GM19238 (cell line): ENCODE data around the gene PRKN.

ENCODE experiments used
- DNase-seq: peaks from one replicate; pipeline ENCODE4 v3.0.0; 2011; ENCODE audit warnings: low spot score; ENCODE audit not compliant: insufficient read length

The PRKN gene

DNA sequence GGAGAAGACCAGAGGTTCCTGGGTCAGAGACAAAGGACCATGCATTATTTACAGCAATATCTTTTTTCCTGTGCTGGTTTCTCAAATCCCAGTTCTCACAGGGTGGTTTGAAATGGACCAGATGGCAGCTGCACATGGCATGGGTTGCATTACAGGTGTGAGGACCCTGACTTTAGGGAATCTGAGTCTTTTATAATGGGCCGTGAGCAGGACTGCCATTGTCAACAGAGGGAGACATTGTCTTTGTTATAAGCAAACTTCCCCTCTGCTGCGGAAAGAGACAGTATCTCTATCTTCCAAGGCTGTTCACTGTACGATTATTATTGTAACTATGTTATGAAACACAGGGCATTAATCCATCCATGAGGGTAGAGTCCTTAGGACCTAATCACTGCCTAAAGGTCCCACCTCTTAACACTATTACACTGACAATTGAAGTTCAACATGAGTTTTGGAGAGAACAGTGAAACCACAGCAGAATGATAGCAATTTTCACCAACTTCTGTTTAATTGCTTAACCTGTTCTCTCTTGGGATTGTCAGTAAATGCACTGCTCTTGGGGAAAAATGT lies 1297.6 kb downstream of the PRKN start:
- no peak for DNase-seq

GRCh38 chr6:161424421-161424820 lies 1303.1 kb downstream of the PRKN start:
- DNase-seq, result no peak

GRCh38 chr6:161422710-161423680 lies 1304.6 kb downstream of the PRKN start:
- DNase-seq, result no peak

- peak; percentile 14 for DNase-seq
Observed at GRCh38 chr6:161418463-161418945, 1309.1 kb downstream of the PRKN start.

- DNase-seq, result no peak
Observed at GRCh38 chr6:161417717-161418462, 1309.7 kb downstream of the PRKN start.

- no peak for DNase-seq
Observed at GRCh38 chr6:161415302-161415855, 1312.2 kb downstream of the PRKN start.

GRCh38 chr6:161414707-161415106 lies 1312.9 kb downstream of the PRKN start:
- no peak for DNase-seq

DNA sequence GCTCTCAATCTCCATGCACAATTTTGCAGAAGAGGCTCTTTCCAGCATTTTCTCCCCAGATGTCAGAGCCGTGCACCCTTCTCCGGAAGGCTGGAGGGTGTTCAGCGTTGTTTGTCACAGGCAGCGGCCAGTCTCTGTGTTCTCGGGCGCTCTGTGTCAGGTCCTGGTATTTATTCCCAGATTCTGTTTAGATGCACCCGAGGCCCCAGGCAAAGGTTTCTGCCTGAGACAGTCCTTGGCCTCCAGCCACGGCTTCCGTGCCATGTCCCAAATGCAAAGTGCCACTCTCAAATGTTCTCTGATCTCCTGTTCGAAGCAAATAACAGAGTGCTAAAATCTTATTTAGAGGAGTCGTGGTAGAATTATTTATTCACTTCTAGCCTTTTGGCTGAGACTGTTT lies 1313.4 kb downstream of the PRKN start:
- DNase-seq, result no peak

DNA sequence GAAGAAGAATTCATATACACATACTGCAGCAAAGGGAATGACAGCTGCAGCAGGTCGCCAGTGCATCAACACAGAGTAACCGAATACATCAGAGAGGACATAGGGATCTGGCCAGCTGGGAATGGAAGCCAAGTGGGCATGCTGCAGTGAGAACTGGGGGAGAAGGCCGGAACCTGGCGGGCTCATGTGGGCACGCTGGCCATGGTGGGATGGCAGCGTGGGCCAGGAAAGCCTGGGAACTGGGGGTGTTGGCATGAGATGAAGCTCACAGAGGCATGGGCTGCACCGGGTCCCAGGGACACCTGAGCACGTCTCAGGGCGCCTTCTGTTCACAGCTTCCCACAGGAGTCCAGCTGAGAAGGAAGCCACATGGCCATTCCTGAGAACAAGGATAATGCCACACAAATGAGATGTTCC lies 1314.2 kb downstream of the PRKN start:
- DNase-seq, result no peak

- DNase-seq, result no peak
Observed at GRCh38 chr6:161412795-161413194, 1314.8 kb downstream of the PRKN start.

DNA sequence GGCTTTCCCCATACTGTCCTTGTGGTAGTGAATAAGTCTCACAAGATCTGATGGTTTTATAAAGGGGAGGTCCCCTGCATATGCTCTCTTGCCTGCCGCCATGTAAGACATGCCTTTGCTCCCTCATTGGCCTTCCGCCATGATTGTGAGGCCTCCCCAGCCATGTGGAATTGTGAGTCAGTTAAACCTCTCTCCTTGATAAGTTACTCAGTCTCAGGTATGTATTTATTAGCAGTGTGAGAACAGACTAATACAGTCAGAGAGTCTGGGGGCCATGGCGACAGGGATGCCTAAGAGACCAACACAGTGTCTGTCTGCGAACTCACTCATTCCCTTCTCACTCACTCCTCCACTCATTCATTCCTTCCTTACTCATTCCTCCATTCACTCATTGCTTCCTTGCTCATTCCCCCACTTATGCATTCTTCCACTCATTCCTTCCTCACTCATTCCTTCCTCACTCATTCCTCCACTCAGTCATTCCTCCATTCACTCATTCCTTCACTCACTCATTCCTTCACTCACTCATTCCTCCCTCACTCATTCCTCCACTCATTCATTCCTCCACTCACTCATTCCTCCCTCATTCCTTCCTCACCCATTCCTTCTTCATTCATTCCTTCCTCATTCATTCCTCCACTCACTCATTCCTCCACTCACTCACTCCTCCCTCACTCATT lies 1316.2 kb downstream of the PRKN start:
- DNase-seq, result no peak

- no peak for DNase-seq
Observed at GRCh38 chr6:161410736-161411135, 1316.8 kb downstream of the PRKN start.

GRCh38 chr6:161410076-161410475 lies 1317.5 kb downstream of the PRKN start:
- no peak for DNase-seq

DNA sequence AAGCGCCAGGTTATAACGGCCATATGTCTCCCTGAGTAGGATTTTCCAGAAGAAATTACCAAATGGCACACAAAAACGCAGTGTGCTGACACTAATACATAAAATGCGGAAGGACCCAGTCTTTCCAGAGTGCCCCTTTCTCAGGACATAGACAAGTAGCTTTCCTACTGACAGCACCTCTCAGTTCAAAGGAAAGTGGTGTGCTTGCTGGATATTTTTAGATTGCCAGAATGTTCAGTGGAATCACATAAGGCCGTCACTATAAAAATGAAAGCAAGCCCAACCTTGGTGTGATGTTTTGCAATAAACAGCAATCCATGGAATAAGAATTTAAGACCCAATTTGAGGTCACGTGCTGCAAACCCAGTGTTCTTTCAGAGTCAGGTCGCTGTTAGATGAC lies 1318.2 kb downstream of the PRKN start:
- DNase-seq, result no peak

GRCh38 chr6:161408041-161408440 lies 1319.5 kb downstream of the PRKN start:
- DNase-seq, result no peak

DNA sequence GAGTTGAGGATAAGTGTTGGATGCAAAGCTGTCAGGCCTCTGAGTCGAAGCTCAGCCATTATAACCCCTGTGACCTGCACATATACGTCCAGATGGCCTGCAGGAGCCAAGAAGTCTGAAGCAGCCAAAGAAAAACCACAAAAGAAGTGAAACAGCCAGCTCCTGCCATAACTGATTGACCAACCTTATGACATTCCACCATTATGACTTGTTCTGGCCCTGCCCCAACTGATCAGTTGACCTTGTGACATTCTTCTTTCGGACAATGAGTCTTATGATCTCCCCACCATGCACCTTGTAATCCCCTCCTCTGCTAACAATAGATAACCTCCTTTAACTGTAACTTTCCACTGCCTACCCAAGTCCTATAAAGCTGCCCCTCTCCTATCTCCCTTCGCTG lies 1320.0 kb downstream of the PRKN start:
- no peak for DNase-seq

GRCh38 chr6:161407115-161407514 lies 1320.5 kb downstream of the PRKN start:
- no peak for DNase-seq

- DNase-seq, result no peak
Observed at GRCh38 chr6:161406646-161407045, 1320.9 kb downstream of the PRKN start.

- no peak for DNase-seq
Observed at GRCh38 chr6:161405418-161405817, 1322.1 kb downstream of the PRKN start.

DNA sequence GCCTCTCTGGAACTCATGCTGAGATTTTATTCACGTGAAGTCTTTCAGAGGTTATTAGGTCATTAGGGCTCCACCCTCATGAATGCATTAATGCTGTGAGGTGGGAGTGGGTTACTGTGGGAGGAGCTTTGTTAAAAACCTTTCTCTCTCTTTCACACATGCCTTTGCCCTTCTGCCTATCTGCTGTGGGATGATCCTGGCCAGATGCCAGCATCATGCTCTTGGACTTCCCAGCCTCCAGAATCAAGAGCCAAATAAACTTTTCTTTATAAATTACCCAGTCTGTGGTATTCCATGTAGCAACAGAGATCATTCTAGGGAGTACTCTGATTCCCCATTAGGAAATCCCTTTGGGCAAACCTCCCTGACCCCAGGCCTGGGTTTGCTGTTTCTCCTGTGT lies 1323.8 kb downstream of the PRKN start:
- no peak for DNase-seq
